ACC112 (cell line): Measurements from ENCODE around the gene SHISA6.

Source experiments
- H2AFZ ChIP-seq: fragments of 200-600 bp; sonication (generic); one replicate; pipeline ENCODE4 v1.6.0; 2017; ENCODE audit warnings: antibody characterized with exemption, low read length; ENCODE audit not compliant: unreplicated experiment
- H3K27ac ChIP-seq: fragments of 200-600 bp; sonication (generic); 2 replicates; pipeline ENCODE4 v1.5.1; 2014; ENCODE audit warnings: low read depth, mild to moderate bottlenecking, antibody characterized with exemption, low read length, moderate library complexity
- H3K27me3 ChIP-seq: fragments of 200-600 bp; sonication (generic); 2 replicates; pipeline ENCODE4 v1.6.1; 2014; ENCODE audit warnings: mild to moderate bottlenecking, antibody characterized with exemption, low read length, moderate library complexity, mixed read lengths; ENCODE audit not compliant: insufficient read depth
- H3K36me3 ChIP-seq: fragments of 200-600 bp; sonication (generic); 2 replicates; pipeline ENCODE4 v1.6.1; 2016; ENCODE audit warnings: mild to moderate bottlenecking, antibody characterized with exemption, low read length, moderate library complexity, mixed read lengths; ENCODE audit not compliant: insufficient read depth
- H3K4me1 ChIP-seq: fragments of 200-600 bp; sonication (generic); one replicate; pipeline ENCODE4 v1.6.1; 2016; ENCODE audit warnings: low read length, mixed read lengths; ENCODE audit not compliant: insufficient read depth, unreplicated experiment, control insufficient read depth
- H3K4me3 ChIP-seq: fragments of 200-600 bp; sonication (generic); 2 replicates; pipeline ENCODE4 v1.5.1; 2014; ENCODE audit warnings: mild to moderate bottlenecking, low read depth, low read length
- H3K79me2 ChIP-seq: fragments of 200-600 bp; sonication (generic); one replicate; pipeline ENCODE4 v1.6.0; 2016; ENCODE audit warnings: low read length; ENCODE audit not compliant: control insufficient read depth, unreplicated experiment, insufficient read depth

SHISA6 gene

GRCh38 chr17:11514565-11514964 lies 273.6 kb downstream of the SHISA6 start:
- Histone ChIP-seq H3K27me3 (no peaks in the 10 kb centered on the region), H2AFZ (no peak overlapping the region), H3K79me2 (no peaks in the 10 kb centered on the region), H3K27ac (no peak overlapping the region), H3K36me3 (no peaks in the 10 kb centered on the region), H3K4me1 (no peaks in the 10 kb centered on the region), H3K4me3 (no peak overlapping the region)

GRCh38 chr17:11514981-11515680 lies 274.1 kb downstream of the SHISA6 start:
- Histone ChIP-seq H3K27ac (no peak overlapping the region), H3K4me3 (no peak overlapping the region), H3K4me1 (no peaks in the 10 kb centered on the region), H3K36me3 (no peaks in the 10 kb centered on the region), H3K79me2 (no peaks in the 10 kb centered on the region), H2AFZ (no peak overlapping the region), H3K27me3 (no peaks in the 10 kb centered on the region)

GRCh38 chr17:11515901-11516300 lies 274.9 kb downstream of the SHISA6 start:
- Histone ChIP-seq H2AFZ (no peak overlapping the region), H3K36me3 (no peaks in the 10 kb centered on the region), H3K27ac (no peak overlapping the region), H3K4me1 (no peaks in the 10 kb centered on the region), H3K4me3 (no peak overlapping the region), H3K27me3 (no peaks in the 10 kb centered on the region), H3K79me2 (no peaks in the 10 kb centered on the region)

GRCh38 chr17:11535231-11535630 lies 294.2 kb downstream of the SHISA6 start:
- Histone ChIP-seq H3K27me3 (no peaks in the 10 kb centered on the region), H2AFZ (no peak overlapping the region), H3K27ac (no peak overlapping the region), H3K4me3 (no peak overlapping the region), H3K4me1 (no peaks in the 10 kb centered on the region), H3K79me2 (no peaks in the 10 kb centered on the region), H3K36me3 (no peaks in the 10 kb centered on the region)

- H3K79me2 ChIP-seq, result no peaks in the 10 kb centered on the region
- no peak overlapping the region for H2AFZ ChIP-seq
- H3K27me3 ChIP-seq, result no peaks in the 10 kb centered on the region
- H3K27ac ChIP-seq, result no peak overlapping the region
- H3K36me3 ChIP-seq, result no peaks in the 10 kb centered on the region
- H3K4me1 ChIP-seq, result no peaks in the 10 kb centered on the region
- no peak overlapping the region for H3K4me3 ChIP-seq
Measured at GRCh38 chr17:11538366-11538765, 297.4 kb downstream of the SHISA6 start.

- Histone ChIP-seq H3K27me3 (no peaks in the 10 kb centered on the region), H2AFZ (no peak overlapping the region), H3K79me2 (no peaks in the 10 kb centered on the region), H3K27ac (no peak overlapping the region), H3K36me3 (no peaks in the 10 kb centered on the region), H3K4me1 (no peaks in the 10 kb centered on the region), H3K4me3 (no peak overlapping the region)
Measured at GRCh38 chr17:11539637-11540036, 298.6 kb downstream of the SHISA6 start.

- Histone ChIP-seq H3K79me2 (no peaks in the 10 kb centered on the region), H3K4me3 (no peak overlapping the region), H2AFZ (no peak overlapping the region), H3K36me3 (no peaks in the 10 kb centered on the region), H3K27me3 (no peaks in the 10 kb centered on the region), H3K27ac (no peak overlapping the region), H3K4me1 (no peaks in the 10 kb centered on the region)
Measured at GRCh38 chr17:11545002-11545401, 304.0 kb downstream of the SHISA6 start.

GRCh38 chr17:11545696-11546095 lies 304.7 kb downstream of the SHISA6 start:
- no peaks in the 10 kb centered on the region for H3K27me3 ChIP-seq
- no peaks in the 10 kb centered on the region for H3K79me2 ChIP-seq
- no peak overlapping the region for H2AFZ ChIP-seq
- no peak overlapping the region for H3K4me3 ChIP-seq
- H3K27ac ChIP-seq, result no peak overlapping the region
- no peaks in the 10 kb centered on the region for H3K4me1 ChIP-seq
- no peaks in the 10 kb centered on the region for H3K36me3 ChIP-seq

- Histone ChIP-seq H3K4me3 (no peak overlapping the region), H3K4me1 (no peaks in the 10 kb centered on the region), H3K27me3 (no peaks in the 10 kb centered on the region)
Measured at GRCh38 chr17:11547853-11548252, 306.8 kb downstream of the SHISA6 start.

GRCh38 chr17:11548398-11548797 lies 307.4 kb downstream of the SHISA6 start:
- Histone ChIP-seq H3K27me3 (no peaks in the 10 kb centered on the region), H3K4me1 (no peaks in the 10 kb centered on the region), H3K79me2 (no peaks in the 10 kb centered on the region), H3K27ac (no peak overlapping the region), H3K4me3 (no peak overlapping the region), H3K36me3 (no peaks in the 10 kb centered on the region), H2AFZ (no peak overlapping the region)

More at GRCh38 chr17:11547853-11548252, 306.8 kb downstream of the SHISA6 start:
- H3K27ac ChIP-seq, result no peak overlapping the region
- H2AFZ ChIP-seq, result no peak overlapping the region
- H3K36me3 ChIP-seq, result no peaks in the 10 kb centered on the region
- no peaks in the 10 kb centered on the region for H3K79me2 ChIP-seq

- Histone ChIP-seq H3K27ac (no peak overlapping the region), H3K4me1 (no peaks in the 10 kb centered on the region), H2AFZ (no peak overlapping the region), H3K4me3 (no peak overlapping the region), H3K79me2 (no peaks in the 10 kb centered on the region), H3K36me3 (no peaks in the 10 kb centered on the region), H3K27me3 (no peaks in the 10 kb centered on the region)
Measured at GRCh38 chr17:11550431-11550830, 309.4 kb downstream of the SHISA6 start.
